Stimulated activated naive B cell treated with anti-CD40 and anti-IgM and Interleukin-4, amounts not matched to agents 10 μg/mL and 1 μg/mL and 100 μg/mL, for 72 hours (primary cell): ENCODE measurements around the gene IL18BP.
A peak's percentile ranks its signal among the peaks of the same experiment; 100 is the strongest.

Source experiments
- ATAC-seq, 2 donors: fragments of 150-1000 bp; cut with Tn5 transposase; replicated peaks; 2 replicates each; pipeline ENCODE4 v1.10.0; 2021; ENCODE audit warnings: moderate library complexity in 1 of 2
- DNase-seq: peaks from one replicate; pipeline ENCODE4 v3.0.0; 2021
- H3K27ac Mint-ChIP-seq: one replicate; pipeline ENCODE4 v1.8.0; 2022; ENCODE audit warnings: mild to moderate bottlenecking, mixed read lengths
- H3K27me3 Mint-ChIP-seq, 2 donors: one replicate each; pipeline ENCODE4 v1.8.0; 2022; ENCODE audit warnings: mixed read lengths in 2 of 2
- H3K36me3 Mint-ChIP-seq, 2 donors: one replicate each; pipeline ENCODE4 v1.8.0; 2022; ENCODE audit warnings: mixed read lengths in 2 of 2, mild to moderate bottlenecking in 1 of 2
- H3K4me1 Mint-ChIP-seq, 2 donors: one replicate each; pipeline ENCODE4 v1.8.0; 2022; ENCODE audit warnings: mixed read lengths in 2 of 2, mild to moderate bottlenecking in 1 of 2
- H3K4me3 Mint-ChIP-seq, 2 donors: one replicate each; pipeline ENCODE4 v1.8.0; 2022; ENCODE audit warnings: mild to moderate bottlenecking in 2 of 2, mixed read lengths in 2 of 2, moderate library complexity in 1 of 2
- H3K9me3 Mint-ChIP-seq, 2 donors: one replicate each; pipeline ENCODE4 v1.8.0; 2022; ENCODE audit warnings: mixed read lengths in 2 of 2, mild to moderate bottlenecking in 1 of 2

IL18BP gene

GRCh38 chr11:71987521-71987920 is 11.2 kb upstream of the IL18BP start:
- ATAC-seq: no peak
- Mint-ChIP-seq H3K27ac (no peak overlapping the region), H3K36me3 (peaks cover 28 to 46% of the 10 kb centered on the region in 2 donors), H3K9me3 (no peaks in the 10 kb centered on the region), H3K4me1 (peaks cover 25 to 48% of the 10 kb centered on the region in 2 donors), H3K27me3 (no peaks in the 10 kb centered on the region), H3K4me3 (no peak overlapping the region)
- DNase-seq: no peak

GRCh38 chr11:71988050-71988449 is 10.7 kb upstream of the IL18BP start:
- Mint-ChIP-seq H3K4me1 (peaks cover 28 to 53% of the 10 kb centered on the region in 2 donors), H3K4me3 (no peak overlapping the region), H3K27ac (no peak overlapping the region), H3K36me3 (peaks cover 29 to 45% of the 10 kb centered on the region in 2 donors), H3K9me3 (peaks cover 0 to under 1% of the 10 kb centered on the region in 2 donors), H3K27me3 (no peaks in the 10 kb centered on the region)
- ATAC-seq (no peak), DNase-seq (no peak)

- H3K27ac Mint-ChIP-seq: peak overlapping the region; percentile 37
- H3K4me3 Mint-ChIP-seq: no peak overlapping the region
- peaks cover 4 to 7% of the 10 kb centered on the region in 2 donors for H3K9me3 Mint-ChIP-seq
- H3K36me3 Mint-ChIP-seq: peaks cover 42 to 55% of the 10 kb centered on the region in 2 donors
- H3K4me1 Mint-ChIP-seq: peaks cover 39 to 72% of the 10 kb centered on the region in 2 donors
- DNase-seq (no peak), ATAC-seq (no peak)
- H3K27me3 Mint-ChIP-seq: no peaks in the 10 kb centered on the region
Measured at GRCh38 chr11:71990701-71991100, 8.0 kb upstream of the IL18BP start.

- peak overlapping the region; percentile 23 to 62 for H3K4me3 Mint-ChIP-seq
- peaks cover 44 to 56% of the 10 kb centered on the region in 2 donors for H3K36me3 Mint-ChIP-seq
- no peaks in the 10 kb centered on the region for H3K27me3 Mint-ChIP-seq
- DNase-seq (peak; percentile 72), ATAC-seq (peak; percentile 90 to 92)
- peaks cover 4 to 7% of the 10 kb centered on the region in 2 donors for H3K9me3 Mint-ChIP-seq
- peak overlapping the region; percentile 89 for H3K27ac Mint-ChIP-seq
- peaks cover 36 to 71% of the 10 kb centered on the region in 2 donors for H3K4me1 Mint-ChIP-seq
Measured at GRCh38 chr11:71991494-71991893, 7.2 kb upstream of the IL18BP start.

- no peak for DNase-seq
- peak overlapping the region; percentile 50 to 69 for H3K4me3 Mint-ChIP-seq
- peaks cover 45 to 57% of the 10 kb centered on the region in 2 donors for H3K36me3 Mint-ChIP-seq
- peaks cover 4 to 9% of the 10 kb centered on the region in 2 donors for H3K9me3 Mint-ChIP-seq
- peak overlapping the region; percentile 89 for H3K27ac Mint-ChIP-seq
- H3K4me1 Mint-ChIP-seq: peaks cover 39 to 72% of the 10 kb centered on the region in 2 donors
- ATAC-seq: peak; percentile 10 to 13
- H3K27me3 Mint-ChIP-seq: no peaks in the 10 kb centered on the region
Measured at GRCh38 chr11:71992136-71992730, 6.5 kb upstream of the IL18BP start.

- Mint-ChIP-seq H3K9me3 (peaks cover 7 to 9% of the 10 kb centered on the region in 2 donors), H3K27ac (peak overlapping the region; percentile 63), H3K4me3 (no peak overlapping the region), H3K36me3 (peaks cover 62 to 75% of the 10 kb centered on the region in 2 donors), H3K27me3 (no peaks in the 10 kb centered on the region), H3K4me1 (peaks cover 62 to 97% of the 10 kb centered on the region in 2 donors)
- ATAC-seq: no peak
- no peak for DNase-seq
Measured at GRCh38 chr11:71994786-71995185, 3.9 kb upstream of the IL18BP start.

GRCh38 chr11:71995726-71996291 is 2.9 kb upstream of the IL18BP start:
- DNase-seq: no peak
- H3K9me3 Mint-ChIP-seq: peaks cover 7 to 9% of the 10 kb centered on the region in 2 donors
- no peak overlapping the region for H3K4me3 Mint-ChIP-seq
- no peak for ATAC-seq
- peaks cover 57 to 88% of the 10 kb centered on the region in 2 donors for H3K4me1 Mint-ChIP-seq
- peak overlapping the region; percentile 14 for H3K27ac Mint-ChIP-seq
- H3K36me3 Mint-ChIP-seq: peaks cover 54 to 75% of the 10 kb centered on the region in 2 donors
- H3K27me3 Mint-ChIP-seq: no peaks in the 10 kb centered on the region

- ATAC-seq (no peak), DNase-seq (no peak)
- Mint-ChIP-seq H3K27me3 (no peaks in the 10 kb centered on the region), H3K36me3 (peaks cover 58 to 80% of the 10 kb centered on the region in 2 donors), H3K9me3 (peaks cover 7 to 9% of the 10 kb centered on the region in 2 donors), H3K4me3 (peak overlapping the region in 1 of 2 donors; percentile 25), H3K27ac (no peak overlapping the region), H3K4me1 (peaks cover 58 to 81% of the 10 kb centered on the region in 2 donors)
Measured at GRCh38 chr11:71996517-71996916, 2.2 kb upstream of the IL18BP start.

- no peak for DNase-seq
- Mint-ChIP-seq H3K27me3 (no peaks in the 10 kb centered on the region), H3K36me3 (peaks cover 59 to 83% of the 10 kb centered on the region in 2 donors), H3K4me1 (peaks cover 58 to 80% of the 10 kb centered on the region in 2 donors), H3K27ac (peak overlapping the region; percentile 51), H3K9me3 (peaks cover 7 to 9% of the 10 kb centered on the region in 2 donors), H3K4me3 (no peak overlapping the region)
- ATAC-seq: no peak
Measured at GRCh38 chr11:71996946-71997345, 1.8 kb upstream of the IL18BP start.

- ATAC-seq (no peak), DNase-seq (no peak)
- peaks cover 55 to 80% of the 10 kb centered on the region in 2 donors for H3K4me1 Mint-ChIP-seq
- no peak overlapping the region for H3K4me3 Mint-ChIP-seq
- H3K27ac Mint-ChIP-seq: peak overlapping the region; percentile 96
- H3K9me3 Mint-ChIP-seq: peaks cover 7 to 9% of the 10 kb centered on the region in 2 donors
- peaks cover 63 to 87% of the 10 kb centered on the region in 2 donors for H3K36me3 Mint-ChIP-seq
- no peaks in the 10 kb centered on the region for H3K27me3 Mint-ChIP-seq
Measured at GRCh38 chr11:71997594-71997993, 1.1 kb upstream of the IL18BP start.

GRCh38 chr11:71998061-71998460 is 648 bp upstream of the IL18BP start:
- peaks cover 62 to 87% of the 10 kb centered on the region in 2 donors for H3K36me3 Mint-ChIP-seq
- peaks cover 52 to 75% of the 10 kb centered on the region in 2 donors for H3K4me1 Mint-ChIP-seq
- peaks cover 7 to 9% of the 10 kb centered on the region in 2 donors for H3K9me3 Mint-ChIP-seq
- H3K27ac Mint-ChIP-seq: peak overlapping the region; percentile 96
- no peak for ATAC-seq
- no peaks in the 10 kb centered on the region for H3K27me3 Mint-ChIP-seq
- DNase-seq: no peak
- H3K4me3 Mint-ChIP-seq: no peak overlapping the region

- H3K36me3 Mint-ChIP-seq: peaks cover 63 to 87% of the 10 kb centered on the region in 2 donors
- ATAC-seq (no peak), DNase-seq (no peak)
- H3K4me3 Mint-ChIP-seq: peak overlapping the region; percentile 64 to 69
- no peaks in the 10 kb centered on the region for H3K27me3 Mint-ChIP-seq
- peak overlapping the region; percentile 96 for H3K27ac Mint-ChIP-seq
- H3K4me1 Mint-ChIP-seq: peaks cover 55 to 72% of the 10 kb centered on the region in 2 donors
- peaks cover 4 to 6% of the 10 kb centered on the region in 2 donors for H3K9me3 Mint-ChIP-seq
Measured at GRCh38 chr11:71999362-71999761, 653 bp downstream of the IL18BP start.

- H3K27me3 Mint-ChIP-seq: no peaks in the 10 kb centered on the region
- ATAC-seq: no peak
- H3K36me3 Mint-ChIP-seq: peaks cover 62 to 88% of the 10 kb centered on the region in 2 donors
- peak overlapping the region; percentile 96 for H3K27ac Mint-ChIP-seq
- H3K9me3 Mint-ChIP-seq: peaks cover 3 to 4% of the 10 kb centered on the region in 2 donors
- DNase-seq: no peak
- peaks cover 54 to 72% of the 10 kb centered on the region in 2 donors for H3K4me1 Mint-ChIP-seq
- H3K4me3 Mint-ChIP-seq: no peak overlapping the region
Measured at GRCh38 chr11:71999798-72000197, 1.1 kb downstream of the IL18BP start.

GRCh38 chr11:72000202-72000867 is 1.6 kb downstream of the IL18BP start:
- Mint-ChIP-seq H3K4me3 (peak overlapping the region in 1 of 2 donors; percentile 13), H3K27ac (peak overlapping the region; percentile 69), H3K36me3 (peaks cover 64 to 90% of the 10 kb centered on the region in 2 donors), H3K27me3 (no peaks in the 10 kb centered on the region), H3K4me1 (peaks cover 53 to 73% of the 10 kb centered on the region in 2 donors), H3K9me3 (peaks cover 3 to 4% of the 10 kb centered on the region in 2 donors)
- ATAC-seq: no peak
- DNase-seq: no peak
